GM12878 (cell line): Measurements from ENCODE around the gene MB. TPM values are rescaled to one million over a fixed set of nuclear protein-coding genes. Genes with fewer than 3 reads are reported as not detected.
A peak's percentile ranks its signal among the peaks of the same experiment; 100 is the strongest.

Source experiments
- ATAC-seq: fragments of 200-7000 bp; cut with Tn5 transposase; 3 replicates; pipeline ENCODE4 v1.9.1; 2020; ENCODE audit warnings: mild to moderate bottlenecking, moderate library complexity
- BruUV-seq: library from RNA; stranded (reverse); fragments of 400-500 nt; replicated peaks from 2 replicates; lab custom pipeline; 2021; lab: Mats Ljungman, UMichigan
- CTCF ChIA-PET: fragments of 300-600 bp; sonication (Branson Sonifier 250); formaldehyde crosslinking; extraction: SDS; loops from one replicate; lab custom pipeline; 2021; ENCODE audit warnings: inconsistent platforms; lab: Yijun Ruan, JAX
- POLR2A ChIA-PET: fragments of 350-600 bp; formaldehyde crosslinking; extraction: SDS; loops from one replicate; lab custom pipeline; 2021; ENCODE audit warnings: inconsistent platforms; lab: Charles Lee
- RAD21 ChIA-PET: fragments of 300-600 bp; sonication (Branson Sonifier 250); formaldehyde crosslinking; loops from one replicate; lab custom pipeline; 2023; ENCODE audit warnings: antibody characterized with exemption; ENCODE audit not compliant: unreplicated experiment; lab: Charles Lee
- SMC1A ChIA-PET: fragments of 300-600 bp; sonication (Branson Sonifier 250); formaldehyde crosslinking; loops from one replicate; lab custom pipeline; 2023; ENCODE audit not compliant: unreplicated experiment, uncharacterized antibody; lab: Charles Lee
- DNase-seq: peaks from one replicate; pipeline ENCODE4 v3.0.0-alpha.2; 2011; ENCODE audit warnings: low read depth, low spot score
- FAIRE-seq: peaks from 3 replicates; lab custom pipeline; 2011; peaks lifted over from hg19 to GRCh38; lab: Jason Lieb, UNC
- H2AFZ ChIP-seq: 2 replicates; pipeline ENCODE4 v1.6.0; 2011; ENCODE audit warnings: low read depth, low read length, control low read depth; ENCODE audit not compliant: control insufficient read depth
- H3K27ac ChIP-seq: 2 replicates; pipeline ENCODE4 v1.5.1; 2011; ENCODE audit warnings: control low read depth; ENCODE audit not compliant: control insufficient read depth, insufficient read depth
- H3K27me3 ChIP-seq, 2 experiments: replicated peaks in 1 of 2; 2 replicates each; pipeline versions ENCODE4 v1.6.0 to v1.6.1; 2011; ENCODE audit warnings: low read length in 1 of 2; ENCODE audit not compliant: control insufficient read depth in 2 of 2, insufficient read depth in 2 of 2
- H3K36me3 ChIP-seq, 2 experiments: 2 replicates each; pipeline ENCODE4 v1.5.1; 2011; ENCODE audit warnings: low read length in 1 of 2; ENCODE audit not compliant: control insufficient read depth in 2 of 2, insufficient read depth in 2 of 2
- H3K4me1 ChIP-seq: 2 replicates; pipeline ENCODE4 v1.6.1; 2011; ENCODE audit warnings: mild to moderate bottlenecking, low read length, moderate library complexity, mixed read lengths; ENCODE audit not compliant: control insufficient read depth, insufficient read depth
- H3K4me2 ChIP-seq: 2 replicates; pipeline ENCODE4 v1.6.0; 2011; ENCODE audit warnings: control low read depth; ENCODE audit not compliant: control insufficient read depth, insufficient read depth
- H3K4me3 ChIP-seq: fragments of 200-600 bp; sonication (generic); 2 replicates; pipeline ENCODE4 v1.5.1; 2016
- H3K79me2 ChIP-seq: 2 replicates; pipeline ENCODE4 v1.6.0; 2011; ENCODE audit warnings: low read length; ENCODE audit not compliant: control insufficient read depth, insufficient read depth
- H3K9ac ChIP-seq: 2 replicates; pipeline ENCODE4 v1.8.0; 2011; ENCODE audit warnings: low read length, control low read depth, mixed read lengths; ENCODE audit not compliant: control insufficient read depth, insufficient read depth
- H3K9me3 ChIP-seq: replicated peaks from 3 replicates; pipeline ENCODE4 v1.5.1; 2011; ENCODE audit warnings: mild to moderate bottlenecking, low read length; ENCODE audit not compliant: control insufficient read depth, insufficient read depth
- H4K20me1 ChIP-seq: 2 replicates; pipeline ENCODE4 v1.6.0; 2011; ENCODE audit not compliant: control insufficient read depth, insufficient read depth
- ATF3 ChIP-seq: IDR thresholded peaks from 2 replicates; pipeline ENCODE4 v1.6.1; 2011; ENCODE audit warnings: low read depth, mild to moderate bottlenecking, low read length, moderate library complexity, borderline replicate concordance; ENCODE audit errors: extremely low read depth
- IRF5 ChIP-seq: fragments of 450-650 bp; IDR thresholded peaks from 2 replicates; pipeline ENCODE4 v1.6.1; 2017; ENCODE audit warnings: borderline replicate concordance
- MEF2B ChIP-seq: fragments of 450-650 bp; IDR thresholded peaks from 2 replicates; pipeline ENCODE4 v1.6.1; 2018; ENCODE audit warnings: mild to moderate bottlenecking, moderate library complexity; ENCODE audit not compliant: partially characterized antibody, poor library complexity, severe bottlenecking
- YY1 ChIP-seq: IDR thresholded peaks from 2 replicates; pipeline ENCODE4 v1.6.1; 2011; ENCODE audit warnings: low read depth, mild to moderate bottlenecking, low read length
- WGBS: methylation state at CpG from one replicate; pipeline ENCODE4 v1.1.6; 2016; ENCODE audit warnings: low lambda C conversion rate; ENCODE audit not compliant: insufficient replicate concordance, insufficient coverage; ENCODE audit errors: missing lambda C conversion rate; 5-methylcytosine and 5-hydroxymethylcytosine counted together
- in situ Hi-C: fragments of 300-500 bp; cut with MboI; formaldehyde crosslinking; loops from 9 replicates; pipeline ENCODE4 v1.14.3; 2018; ENCODE audit warnings: mixed read lengths
- intact Hi-C: fragments of 100-400 bp; cut with micrococcal nuclease; formaldehyde crosslinking; loops from one replicate; pipeline ENCODE4 v1.14.2; 2022; ENCODE audit not compliant: unreplicated experiment
- polyA plus RNA-seq, 11 experiments: library from polyadenylated mRNA; depleted of rRNA in 4 of 11; unstranded in 6 of 11; stranded (reverse) in 5 of 11; fragments of >200 nt; fragmentation: Nextera tagmentation in 4 of 11; fragmentation: Illumina TruSeq in 1 of 11; extraction: Ambion mirVana in 4 of 11; extraction: Trizol in 1 of 11; gene quantifications; 1 replicate in 1 of 11; 2 replicates in 10 of 11; pipeline versions ENCODE4 v1.2.1 to v1.2.3, GENCODE V29; 2011 to 2016; ENCODE audit warnings: inconsistent platforms in 2 of 11, missing spikeins in 2 of 11, low read depth in 1 of 11
- total RNA-seq, 4 experiments: library from RNA; depleted of rRNA in 3 of 4; stranded (reverse); fragments of >200 nt in 3 of 4; fragmentation: Illumina TruSeq in 1 of 4; extraction: Trizol in 1 of 4; gene quantifications; 2 replicates each; pipeline versions ENCODE4 v1.2.1 to v1.2.3, GENCODE V29; 2013 to 2021

The MB gene
- total and polyA plus RNA-seq, 10 of the 15 experiments (the other 5 are each of a cell fraction or from before 2014, with no cell fraction given), result 0.09 to 0.41 (median 0.23) TPM; not detected in 3

- WGBS, result 13% methylated on average over 10 of the region's 10 CpGs
- Histone ChIP-seq H3K9ac (no peak overlapping the region), H3K27me3 (0 out of 4 replicates have a peak, but pooled peaks cover 0 to 1% of the 10 kb centered on the region in 2 experiments), H3K4me3 (no peak overlapping the region), H3K36me3 (no peaks in the 10 kb centered on the region), H2AFZ (no peak overlapping the region), H3K4me1 (peaks cover 17% of the 10 kb centered on the region), H3K27ac (no peak overlapping the region), H3K79me2 (no peaks in the 10 kb centered on the region), H3K9me3 (peaks cover 1% of the 10 kb centered on the region; the same call in 1 of the 3 replicates), H3K4me2 (no peak overlapping the region), H4K20me1 (no peaks in the 10 kb centered on the region)
- intact Hi-C loops, result loop anchor here (5.0 kb wide), 1 partner anchor 211 kb away; no protein-coding TSS in a partner anchor
- SMC1A ChIA-PET, result interaction anchor here (0.6 to 2.1 kb wide), 5 partner anchors 125 to 300 kb away, joined by 3 to 12 read pairs (median 7); no protein-coding TSS in a partner anchor
- DNase-seq, result no peak
- no peak for ATAC-seq
- POLR2A ChIA-PET, result no interaction called here
- in situ Hi-C loops, result no loop called here
- no TSS peak for BruUV-seq
- RAD21 ChIA-PET, result interaction anchor here (1.1 to 5.7 kb wide), 3 partner anchors 23 to 439 kb away, joined by 3 to 30 read pairs (median 9); partner anchors contain the start of gene APOL6
- no peak for FAIRE-seq
- CTCF ChIA-PET, result interaction anchor here (0.6 to 2.8 kb wide), 10 partner anchors 10 to 499 kb away, joined by 3 to 22 read pairs (median 6); partner anchors contain the start of genes APOL6, MB and TOM1
- TF ChIP-seq YY1, result 0 out of 2 replicates have a peak, but pooled peaks have one; percentile 37
- no peak for TF ChIP-seq IRF5
- TF ChIP-seq MEF2B, result peak; percentile 27
- TF ChIP-seq ATF3, result no peak
These were observed 8.8 kb upstream of the MB start for GRCh38 chr22:35625763-35626432.
